RWPE1 (cell line): ENCODE results near the gene USP24.

ENCODE experiments used
- CTCF ChIA-PET: fragments of 350-600 bp; sonication (Branson Sonifier 250); formaldehyde crosslinking; extraction: SDS; loops from one replicate; lab custom pipeline; 2021; lab: Yijun Ruan, JAX
- POLR2A ChIA-PET: fragments of 400-600 bp; formaldehyde crosslinking; extraction: SDS; loops from one replicate; lab custom pipeline; 2020; ENCODE audit warnings: antibody characterized with exemption; ENCODE audit not compliant: low non-redundant PET; lab: Yijun Ruan, JAX
- DNase-seq: peaks from one replicate; pipeline ENCODE4 v3.0.0; 2012; ENCODE audit warnings: low spot score
- H3K27ac ChIP-seq: fragments of 450-650 bp; 2 replicates; pipeline ENCODE4 v1.5.1; 2017
- CTCF ChIP-seq: fragments of 450-650 bp; conservative IDR thresholded peaks from 2 replicates; pipeline ENCODE4 v1.5.1; 2017; ENCODE audit warnings: low read depth, mild to moderate bottlenecking

USP24 gene

GRCh38 chr1:55064071-55064581, 151.0 kb downstream of the USP24 start:
- CTCF ChIA-PET, result interaction anchor here (0.6 to 1.5 kb wide), 4 partner anchors 9 to 67 kb away, joined by 3 to 4 read pairs (median 4); no protein-coding TSS in a partner anchor
- no peak for DNase-seq
- POLR2A ChIA-PET, result no interaction called here
- peak overlapping the region; percentile 60 for H3K27ac ChIP-seq
- TF ChIP-seq CTCF, result no peak

- H3K27ac ChIP-seq, result peak overlapping the region; percentile 60
- ChIA-PET CTCF (interaction anchor here (0.7 to 1.5 kb wide), 2 partner anchors 10 to 67 kb away, joined by 3 to 4 read pairs; no protein-coding TSS in a partner anchor), POLR2A (no interaction called here)
- no peak for TF ChIP-seq CTCF
- DNase-seq, result no peak
Measured at GRCh38 chr1:55063577-55063942, 151.6 kb downstream of the USP24 start.

- ChIA-PET POLR2A (no interaction called here), CTCF (interaction anchor here (1.5 kb wide), 1 partner anchor 11 kb away, joined by 3 read pairs; no protein-coding TSS in a partner anchor)
- DNase-seq, result no peak
- H3K27ac ChIP-seq, result peak overlapping the region; percentile 60
- no peak for TF ChIP-seq CTCF
Measured at GRCh38 chr1:55062801-55063576, 152.2 kb downstream of the USP24 start.

GRCh38 chr1:55061706-55062321, 153.3 kb downstream of the USP24 start:
- TF ChIP-seq CTCF, result no peak
- ChIA-PET POLR2A (no interaction called here), CTCF (no interaction called here)
- DNase-seq, result no peak
- peak overlapping the region; percentile 60 for H3K27ac ChIP-seq

- H3K27ac ChIP-seq, result peak overlapping the region; percentile 60
- CTCF ChIA-PET, result interaction anchor here (0.8 kb wide), 1 partner anchor 20 kb away, joined by 3 read pairs; no protein-coding TSS in a partner anchor
- POLR2A ChIA-PET, result no interaction called here
- TF ChIP-seq CTCF, result no peak
- DNase-seq, result no peak
Measured at GRCh38 chr1:55061000-55061705, 154.0 kb downstream of the USP24 start.
